HG03457 (cell line): ENCODE results near the gene CSNK1G2.

Experiments
- ATAC-seq: cut with Tn5 transposase; IDR thresholded peaks from one replicate; pipeline ENCODE4 v1.9.1; 2021; ENCODE audit warnings: moderate number of reproducible peaks; ENCODE audit not compliant: unreplicated experiment

Gene CSNK1G2

DNA sequence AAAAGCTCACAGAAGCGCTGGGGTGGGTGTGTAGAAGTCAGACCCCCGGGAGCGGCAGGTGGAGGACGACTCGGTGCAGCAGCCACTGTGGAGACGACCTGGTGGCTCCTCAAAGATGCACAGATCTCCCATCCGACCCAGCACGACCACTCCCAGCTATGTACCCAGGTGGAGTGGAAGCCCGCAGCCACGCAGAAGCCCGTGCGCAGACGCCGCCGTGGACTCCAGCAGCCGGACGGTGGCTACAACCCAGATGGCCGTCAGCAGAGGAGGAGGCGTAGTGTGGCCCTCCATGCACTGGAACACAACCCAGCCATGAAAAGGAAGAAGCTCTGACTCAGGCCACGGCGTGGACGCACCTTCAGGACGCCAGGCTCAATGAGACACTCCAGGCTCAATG lies 21.7 kb downstream of the CSNK1G2 start:
- ATAC-seq: no peak

DNA sequence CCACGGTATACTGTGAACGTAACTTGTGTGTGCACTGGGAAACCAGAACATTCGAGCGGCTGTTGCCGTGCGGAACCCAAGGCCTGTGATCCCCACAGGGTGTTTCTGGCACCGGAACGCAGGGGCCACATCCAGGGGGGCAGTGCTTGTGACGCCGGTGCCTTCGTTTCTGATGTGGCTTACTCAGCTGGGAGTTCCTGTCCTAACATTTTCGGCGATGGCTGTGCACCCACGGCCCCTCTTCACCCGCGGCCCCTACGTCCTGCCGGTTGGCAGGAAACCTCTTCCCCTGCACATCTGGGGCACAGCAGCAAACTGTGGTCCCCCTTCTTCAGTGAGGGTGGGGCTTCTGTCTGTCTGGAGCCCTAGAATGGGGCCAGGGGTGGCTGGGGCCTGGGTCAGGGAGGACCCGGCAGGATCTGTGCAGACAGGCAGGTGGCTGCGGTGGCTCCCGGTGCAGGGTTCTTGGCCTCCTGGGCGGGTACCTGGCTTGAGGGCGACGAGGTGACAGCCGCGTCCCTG lies 26.2 kb downstream of the CSNK1G2 start:
- no peak for ATAC-seq

DNA sequence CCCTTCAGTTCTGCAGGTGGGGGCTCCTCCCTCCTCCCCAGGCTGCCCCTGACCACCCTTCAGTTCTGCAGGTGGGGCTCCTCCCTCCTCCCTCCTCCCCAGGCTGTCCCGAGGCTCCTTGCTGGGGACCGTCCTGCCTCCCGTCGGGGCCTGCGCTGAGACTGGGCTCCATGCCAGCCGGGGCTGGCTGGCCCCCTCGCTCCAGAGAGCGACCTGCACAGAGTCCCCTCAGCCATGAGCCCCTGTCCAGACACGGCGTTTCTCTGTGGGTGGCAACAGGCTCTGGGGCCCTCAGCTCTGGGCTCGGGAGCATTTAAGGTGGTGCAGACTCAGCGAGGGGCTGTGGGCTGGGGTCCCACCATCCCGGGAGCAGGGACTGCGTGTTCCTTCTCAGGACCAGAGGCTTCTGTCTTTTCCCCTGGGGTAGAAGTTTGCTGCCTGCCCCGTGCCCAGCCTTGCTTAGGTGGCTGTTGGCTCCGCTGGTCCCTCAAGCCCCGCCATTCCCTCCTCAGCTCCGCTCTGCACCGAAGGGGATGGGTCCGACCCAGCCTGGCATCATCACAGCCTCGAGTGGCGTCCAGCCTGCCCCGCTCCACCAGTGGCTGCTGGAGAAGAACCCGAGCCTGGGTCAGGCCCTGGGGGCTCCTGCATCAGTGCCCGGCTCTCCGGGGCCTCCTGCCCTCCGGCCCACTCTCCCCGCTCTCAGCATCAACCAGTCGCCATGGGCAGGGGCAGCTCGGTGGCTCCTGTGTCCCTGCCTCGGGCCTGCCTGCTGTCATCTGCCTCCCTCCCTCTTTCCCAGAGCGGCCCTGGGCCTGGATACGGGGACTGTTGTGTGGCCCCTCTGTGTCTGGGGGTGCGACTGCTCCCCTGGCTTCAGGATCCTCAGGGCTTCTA lies 27.6 kb downstream of the CSNK1G2 start:
- no peak for ATAC-seq

DNA sequence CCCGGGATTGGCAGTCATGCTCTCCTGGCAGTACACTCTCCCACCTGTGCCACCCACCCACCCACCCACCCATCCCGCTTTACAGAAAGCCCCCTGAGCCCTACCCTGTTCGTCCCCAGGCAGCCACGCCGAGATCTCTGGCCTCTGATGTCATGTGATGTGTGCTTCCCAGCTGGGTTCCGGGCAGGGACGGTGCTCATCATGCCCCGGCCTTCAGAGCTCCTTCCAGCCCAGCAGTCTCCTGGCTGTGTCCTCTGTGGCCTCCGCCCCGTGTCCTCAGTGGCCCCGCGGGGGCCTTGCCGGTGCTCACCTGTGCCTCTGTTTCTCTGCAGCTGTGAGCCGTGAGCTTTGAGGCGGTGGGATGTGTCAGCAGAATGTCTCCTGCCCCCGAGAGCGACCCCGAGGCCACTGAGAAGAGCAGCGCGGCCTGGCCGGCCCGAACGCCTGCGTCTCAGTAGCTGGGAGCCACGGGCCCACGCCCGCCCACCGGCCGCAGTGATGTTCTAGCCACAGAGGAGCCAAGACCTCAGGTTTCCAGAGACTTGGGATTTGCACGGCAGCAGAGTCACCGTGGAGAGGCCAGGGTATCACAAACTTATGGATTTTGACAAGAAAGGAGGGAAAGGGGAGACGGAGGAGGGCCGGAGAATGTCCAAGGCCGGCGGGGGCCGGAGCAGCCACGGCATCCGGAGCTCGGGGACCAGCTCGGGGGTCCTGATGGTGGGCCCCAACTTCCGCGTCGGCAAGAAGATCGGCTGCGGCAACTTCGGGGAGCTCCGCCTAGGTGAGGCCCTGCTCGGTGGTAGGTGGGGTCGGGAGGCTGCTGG lies 28.4 kb downstream of the CSNK1G2 start:
- ATAC-seq: no peak

DNA sequence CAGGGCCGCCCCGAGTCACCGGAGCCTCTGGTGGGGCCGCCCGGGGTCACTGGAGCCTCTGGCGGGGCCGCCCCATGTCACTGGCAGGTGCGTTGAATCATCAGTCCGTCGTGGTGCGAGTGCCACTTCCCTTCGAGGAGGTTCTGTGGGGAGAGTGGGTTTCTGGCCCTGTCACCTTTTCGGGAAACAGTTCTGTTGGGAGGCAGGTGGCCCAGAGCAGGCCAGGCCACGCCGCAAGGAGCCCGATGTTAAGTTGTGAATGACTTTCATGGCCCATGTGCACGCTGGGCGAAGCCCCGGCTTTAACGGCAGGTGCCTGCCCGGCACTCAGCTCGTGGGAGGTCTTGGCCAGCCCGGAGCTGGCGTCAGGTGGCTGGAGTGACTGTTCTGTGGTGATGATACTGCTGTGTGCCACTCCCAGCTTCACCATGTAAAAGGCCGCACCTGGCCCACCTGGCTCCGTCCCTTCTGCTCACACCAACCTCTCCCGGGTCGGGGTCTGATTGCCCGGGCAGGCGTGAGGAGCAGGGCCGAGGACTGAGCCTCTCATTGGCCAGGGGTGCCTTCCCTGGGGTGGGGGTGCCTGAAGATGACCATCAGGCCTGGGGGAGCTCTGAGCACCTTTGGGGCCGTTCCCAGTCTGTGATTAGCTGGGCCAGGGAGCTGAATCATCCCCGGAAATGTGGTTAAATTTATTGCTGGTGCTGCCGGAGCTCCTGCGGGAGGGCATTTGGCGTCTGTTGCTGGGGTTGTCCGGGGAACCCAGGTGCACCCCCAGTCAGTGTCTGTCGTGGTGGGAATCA lies 29.2 kb downstream of the CSNK1G2 start:
- ATAC-seq: no peak

DNA sequence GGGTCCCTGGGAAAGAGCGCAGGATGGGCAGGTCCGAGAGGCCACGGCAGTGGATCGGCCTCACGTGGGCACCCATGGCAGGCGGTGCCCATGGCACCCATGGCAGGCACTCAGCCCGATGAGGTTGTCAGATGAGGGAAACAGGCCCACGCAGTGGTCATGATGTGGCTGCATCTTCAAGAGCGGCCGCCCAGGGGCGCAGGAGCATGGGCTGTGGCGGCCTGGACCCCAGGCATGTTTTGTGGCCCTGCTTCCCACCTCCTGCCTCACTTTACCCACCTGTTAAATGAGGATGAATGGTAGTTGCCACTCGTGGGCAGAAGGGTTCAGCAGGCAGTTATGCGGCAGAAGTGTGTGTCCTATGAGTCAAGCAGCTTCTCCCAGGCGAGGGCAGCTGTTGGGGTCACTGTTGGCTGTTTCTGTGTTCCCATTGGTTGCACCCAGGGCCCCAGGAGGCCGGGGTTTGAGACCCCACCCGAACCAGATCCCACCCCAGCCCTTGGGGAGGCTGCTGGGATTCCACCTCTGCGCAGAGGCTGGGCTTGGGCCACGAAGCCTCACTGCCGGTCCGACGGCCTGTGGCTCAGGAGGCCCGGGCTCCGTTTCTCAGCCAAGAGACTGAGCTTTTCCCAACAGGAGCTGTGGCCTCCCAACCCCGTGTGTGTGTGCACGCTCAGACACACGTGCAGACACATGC lies 30.0 kb downstream of the CSNK1G2 start:
- ATAC-seq: no peak

DNA sequence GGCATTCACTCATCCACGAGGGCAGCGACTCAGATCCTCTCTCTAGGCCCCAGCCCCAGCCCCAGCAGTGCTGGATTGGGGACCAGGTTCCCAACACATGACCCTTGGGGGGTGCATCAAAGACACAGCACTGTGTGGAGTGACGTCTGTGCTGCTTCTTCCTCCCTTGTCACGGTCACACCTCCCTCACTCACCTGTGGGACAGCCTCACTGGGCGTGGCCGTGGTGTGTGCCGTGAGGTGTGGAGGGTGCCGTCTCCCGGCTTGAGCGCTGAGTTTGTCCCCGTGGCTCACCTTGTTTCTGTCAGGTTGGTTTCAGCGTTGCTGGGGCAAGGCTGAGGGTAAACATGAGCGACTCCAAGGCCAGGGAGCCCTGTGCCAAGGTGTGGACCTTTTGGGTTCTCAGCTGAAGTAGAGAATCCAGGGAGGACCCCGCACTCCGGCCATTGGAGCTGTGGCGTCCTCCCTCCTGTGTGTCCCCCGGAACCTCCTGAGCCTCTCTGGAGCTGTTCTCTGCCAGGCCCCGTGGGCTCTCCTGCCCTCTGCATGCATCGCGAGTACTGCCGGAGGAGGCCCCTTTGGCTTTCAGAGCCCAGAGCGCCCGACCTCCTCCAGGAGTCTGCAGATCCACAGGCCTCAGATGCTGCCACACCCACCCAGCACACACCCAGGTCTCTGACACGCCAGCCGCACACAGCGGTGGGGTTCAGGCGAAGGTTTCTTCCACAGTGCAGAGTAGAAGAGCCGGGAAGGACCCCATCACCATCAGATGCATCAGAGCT lies 33.6 kb downstream of the CSNK1G2 start:
- ATAC-seq: no peak

DNA sequence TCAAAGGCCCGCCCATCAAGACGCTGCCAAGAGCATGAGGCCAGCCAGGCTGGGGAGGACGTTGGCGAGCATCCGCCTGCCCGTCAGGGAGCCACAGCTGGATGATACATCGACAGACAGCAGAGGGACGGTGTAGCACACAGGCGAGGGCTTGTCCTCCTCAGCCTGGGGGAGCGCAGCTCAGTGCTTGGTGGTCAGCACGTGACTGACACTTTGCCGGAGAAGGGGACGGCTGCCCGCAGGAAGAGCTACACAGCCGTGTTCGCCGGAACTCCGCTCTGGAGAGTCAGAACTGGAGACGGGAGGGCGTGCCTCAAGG lies 34.1 kb downstream of the CSNK1G2 start:
- no peak for ATAC-seq

DNA sequence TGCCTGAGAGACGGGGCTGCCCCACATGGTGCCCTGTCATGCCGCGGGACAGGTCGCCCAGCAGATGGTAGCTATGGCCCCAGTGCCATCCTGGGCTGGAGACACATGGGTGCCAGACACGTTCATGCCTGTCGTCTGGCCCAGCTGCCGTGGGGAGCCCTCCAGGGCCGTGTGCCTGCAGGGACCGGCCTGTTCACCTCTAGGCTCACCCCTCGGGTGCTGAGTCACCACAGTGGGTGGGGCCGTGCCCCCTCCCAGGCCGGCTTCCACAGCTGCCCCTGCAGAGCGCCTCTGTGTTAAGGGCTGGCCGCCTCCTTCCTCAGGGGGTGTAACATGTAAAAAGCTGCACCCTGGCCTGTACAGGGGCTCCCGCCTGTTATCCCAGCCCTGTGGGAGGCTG lies 36.1 kb downstream of the CSNK1G2 start:
- no peak for ATAC-seq

DNA sequence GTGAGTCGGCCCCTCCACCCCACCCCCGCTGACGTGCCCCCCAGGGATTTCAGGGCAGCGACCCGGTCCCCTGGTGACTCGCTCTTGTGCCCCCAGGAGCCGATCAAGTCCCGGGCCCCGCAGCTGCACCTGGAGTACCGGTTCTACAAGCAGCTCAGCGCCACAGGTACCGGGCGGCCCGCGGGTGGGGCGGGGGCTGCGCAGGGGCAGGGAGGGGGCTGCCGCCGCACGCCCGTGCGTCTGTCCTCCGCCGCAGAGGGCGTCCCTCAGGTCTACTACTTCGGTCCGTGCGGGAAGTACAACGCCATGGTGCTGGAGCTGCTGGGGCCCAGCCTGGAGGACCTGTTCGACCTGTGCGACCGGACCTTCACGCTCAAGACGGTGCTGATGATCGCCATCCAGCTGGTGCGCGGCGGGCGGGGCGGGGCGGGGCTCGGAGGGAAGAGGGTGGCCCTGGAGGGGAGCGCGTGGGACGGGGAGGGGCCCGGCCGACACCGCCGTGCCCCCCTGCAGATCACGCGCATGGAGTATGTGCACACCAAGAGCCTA lies 37.4 kb downstream of the CSNK1G2 start:
- no peak for ATAC-seq

DNA sequence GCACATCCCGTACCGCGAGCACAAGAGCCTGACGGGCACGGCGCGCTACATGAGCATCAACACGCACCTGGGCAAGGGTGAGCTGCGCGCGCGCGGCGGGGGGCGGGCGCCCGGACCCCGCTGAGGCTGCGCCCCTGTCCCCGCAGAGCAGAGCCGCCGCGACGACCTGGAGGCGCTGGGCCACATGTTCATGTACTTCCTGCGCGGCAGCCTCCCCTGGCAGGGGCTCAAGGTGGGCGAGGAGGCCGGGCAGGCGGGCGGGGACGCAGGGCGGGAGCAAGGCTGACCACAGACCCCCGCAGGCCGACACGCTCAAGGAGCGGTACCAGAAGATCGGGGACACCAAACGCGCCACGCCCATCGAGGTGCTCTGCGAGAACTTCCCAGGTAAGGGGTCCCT lies 38.0 kb downstream of the CSNK1G2 start:
- ATAC-seq: no peak

DNA sequence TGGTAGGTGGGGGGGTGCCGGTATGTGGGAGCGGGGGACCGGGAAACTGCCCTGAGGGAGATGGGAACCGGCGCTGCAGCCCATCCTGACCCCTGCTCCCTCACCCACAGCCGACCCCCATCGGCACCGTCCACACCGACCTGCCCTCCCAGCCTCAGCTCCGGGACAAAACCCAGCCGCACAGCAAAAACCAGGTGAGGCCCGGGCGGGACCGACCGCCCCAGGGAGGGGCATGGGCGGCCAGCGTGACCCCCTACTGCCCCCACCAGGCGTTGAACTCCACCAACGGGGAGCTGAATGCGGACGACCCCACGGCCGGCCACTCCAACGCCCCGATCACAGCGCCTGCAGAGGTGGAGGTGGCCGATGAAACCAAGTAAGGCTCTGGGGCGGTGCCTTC lies 38.7 kb downstream of the CSNK1G2 start:
- ATAC-seq: no peak

DNA sequence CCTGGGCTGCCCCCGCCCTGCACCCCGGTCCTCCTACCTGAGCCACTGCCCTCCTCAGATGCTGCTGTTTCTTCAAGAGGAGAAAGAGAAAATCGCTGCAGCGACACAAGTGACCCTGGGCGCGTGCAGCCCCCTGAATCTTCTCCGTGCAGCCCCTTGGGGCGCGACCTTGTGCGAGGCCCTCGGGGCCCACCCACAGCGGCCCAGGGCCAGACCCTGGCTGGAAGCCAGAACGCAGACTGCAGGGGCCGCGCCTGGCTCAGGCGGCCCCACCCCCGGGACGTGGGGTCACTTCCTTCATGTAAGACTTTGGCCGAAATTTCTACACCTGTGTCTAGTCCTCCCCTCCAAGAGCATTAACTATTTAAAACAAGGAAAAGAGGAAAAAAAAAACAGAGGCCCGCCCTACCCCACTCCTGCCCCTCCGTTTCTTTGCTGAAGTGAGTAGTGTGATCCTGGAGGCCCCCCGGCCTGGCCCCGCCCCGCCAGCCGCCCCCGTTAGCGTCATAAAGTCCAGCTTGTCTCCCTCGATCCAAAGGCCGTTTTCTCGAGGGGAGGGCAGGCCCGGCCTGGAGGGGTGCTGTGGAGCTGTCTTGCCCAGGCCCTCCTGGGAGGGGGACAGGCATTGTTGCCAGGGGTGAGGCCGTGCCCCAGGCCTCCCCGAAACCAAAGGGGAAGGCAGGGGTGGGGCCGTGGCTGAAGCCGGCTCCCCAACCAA lies 39.3 kb downstream of the CSNK1G2 start:
- ATAC-seq: no peak

DNA sequence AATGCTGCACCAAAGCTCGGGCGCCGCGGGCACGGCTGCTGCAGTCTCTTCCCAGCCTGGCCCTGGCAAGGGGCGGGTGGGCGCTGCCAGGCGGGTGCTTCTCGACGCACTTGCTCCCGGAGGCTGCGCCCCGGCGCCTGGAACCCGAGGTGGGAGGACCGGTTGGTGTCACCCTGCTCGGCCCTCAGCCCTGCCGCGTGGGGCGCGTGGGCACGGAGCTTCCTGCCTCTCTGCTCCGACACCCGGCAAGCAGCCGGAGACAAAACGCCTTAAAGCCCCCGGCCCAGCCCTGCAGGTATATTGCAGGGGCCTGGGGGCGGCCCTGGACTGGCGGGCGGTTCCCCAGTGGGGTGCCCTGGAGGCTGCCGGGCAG lies 39.8 kb downstream of the CSNK1G2 start:
- ATAC-seq: no peak

DNA sequence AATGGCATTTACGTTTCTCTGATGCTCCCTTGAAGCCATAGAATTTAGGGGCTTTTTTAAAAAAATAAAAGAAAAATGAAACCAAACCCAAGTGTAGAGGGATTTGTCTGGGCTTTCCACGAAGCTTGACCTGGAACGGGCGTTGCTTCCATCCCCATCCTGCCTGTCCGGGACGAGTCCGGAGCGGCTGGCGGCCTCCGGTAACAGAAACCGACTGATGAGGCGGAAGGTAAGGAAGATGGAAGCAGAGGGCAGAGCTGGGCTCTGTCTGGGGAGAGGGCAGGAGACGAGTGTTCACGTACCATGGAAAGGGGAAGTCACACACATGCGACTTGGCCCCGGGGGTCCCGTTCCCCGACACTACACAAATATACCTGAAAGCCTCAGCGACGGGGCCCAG lies 40.3 kb downstream of the CSNK1G2 start:
- no peak for ATAC-seq

DNA sequence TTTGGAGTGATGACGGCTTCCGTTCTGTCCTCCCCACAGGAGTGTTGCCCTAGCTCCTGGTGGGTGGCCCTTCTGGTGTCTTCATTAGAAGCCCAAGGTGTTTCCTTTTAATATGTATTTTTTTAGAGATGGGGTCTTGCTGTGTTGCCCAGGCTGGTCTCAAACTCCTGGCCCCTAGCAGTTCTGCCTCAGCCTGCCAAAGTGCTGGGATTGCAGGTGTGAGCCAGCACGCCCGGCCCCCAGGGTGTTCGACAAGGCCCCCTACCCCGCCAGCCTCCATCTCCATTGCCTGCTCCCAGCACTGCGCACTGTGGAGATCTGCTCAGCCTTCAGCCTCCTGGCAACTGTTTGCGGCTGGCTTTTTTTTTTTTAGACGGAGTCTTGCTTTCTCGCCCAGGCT lies 43.4 kb downstream of the CSNK1G2 start:
- no peak for ATAC-seq

DNA sequence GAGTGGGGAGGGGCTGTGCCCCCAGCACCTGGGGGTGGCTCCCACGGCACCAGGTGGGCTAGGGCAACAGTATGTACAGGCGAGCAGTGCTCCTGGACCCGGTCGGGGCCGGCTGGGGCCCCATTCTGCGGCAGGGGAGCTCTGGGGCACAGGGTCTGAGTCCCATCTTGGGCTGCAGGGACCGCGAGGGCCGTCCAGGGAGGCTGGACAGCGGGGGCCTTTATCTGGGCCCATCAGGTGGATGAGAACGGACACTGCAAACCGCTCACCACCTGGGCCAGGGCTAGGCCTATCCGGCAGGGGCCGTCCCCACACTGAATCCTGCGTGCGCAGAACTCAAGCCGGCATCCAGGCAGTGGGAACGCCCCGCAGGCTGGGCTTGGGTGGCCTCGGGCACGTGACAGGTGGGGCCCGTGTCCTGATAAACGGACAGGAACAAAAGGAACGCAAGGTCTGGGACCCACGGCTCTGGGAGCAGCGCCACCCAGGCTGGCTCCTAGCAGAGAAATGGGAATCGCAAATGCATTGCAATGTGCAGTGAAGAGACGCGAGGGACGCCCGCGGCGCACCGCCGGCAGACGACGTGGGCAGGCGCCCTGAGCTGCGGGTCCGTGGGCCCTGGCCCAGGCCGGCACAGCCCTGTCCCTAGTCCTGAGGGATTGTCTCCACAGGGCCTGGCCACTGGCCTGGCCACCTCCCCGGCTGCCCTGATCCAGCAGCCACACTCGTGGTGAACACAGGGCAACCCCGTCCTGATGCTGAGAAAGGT lies 44.8 kb downstream of the CSNK1G2 start:
- no peak for ATAC-seq
